Neutrophil (primary cell): Measurements from ENCODE around the gene NECTIN3.

Experiments used
- H3K27ac ChIP-seq: fragments of 200-600 bp; sonication (generic); 2 replicates; pipeline ENCODE4 v1.5.1; 2016; ENCODE audit warnings: mild to moderate bottlenecking, moderate library complexity
- H3K27me3 ChIP-seq: fragments of 200-600 bp; sonication (generic); 2 replicates; pipeline ENCODE4 v1.6.0; 2016; ENCODE audit warnings: mild to moderate bottlenecking
- H3K36me3 ChIP-seq: fragments of 200-600 bp; sonication (generic); 2 replicates; pipeline ENCODE4 v1.5.1; 2017
- H3K4me1 ChIP-seq, 2 experiments: fragments of 200-600 bp in 1 of 2; sonication (generic) in 1 of 2; 1 replicate in 1 of 2; 2 replicates in 1 of 2; pipeline versions ENCODE4 v1.5.1 to v1.6.1; 2013 to 2016; ENCODE audit warnings: low read depth in 1 of 2, low read length in 1 of 2, mild to moderate bottlenecking in 1 of 2, moderate library complexity in 1 of 2; ENCODE audit not compliant: control insufficient read depth in 1 of 2, insufficient read depth in 1 of 2
- H3K4me3 ChIP-seq, 2 experiments: fragments of 200-600 bp in 1 of 2; sonication (generic) in 1 of 2; 1 replicate in 1 of 2; 2 replicates in 1 of 2; pipeline ENCODE4 v1.5.1; 2013 to 2016; ENCODE audit warnings: low read depth in 1 of 2, low read length in 1 of 2, mild to moderate bottlenecking in 1 of 2, moderate library complexity in 1 of 2
- H3K9me3 ChIP-seq: fragments of 200-600 bp; sonication (generic); 2 replicates; pipeline ENCODE4 v1.5.1; 2016
- CTCF ChIP-seq: fragments of 200-600 bp; sonication (generic); IDR thresholded peaks from 2 replicates; pipeline ENCODE4 v1.5.1; 2016; ENCODE audit warnings: antibody characterized with exemption

NECTIN3 gene

GRCh38 chr3:111237946-111238345 is 166.3 kb downstream of the NECTIN3 start:
- TF ChIP-seq CTCF = no peak
- no peak overlapping the region for H3K27ac ChIP-seq

GRCh38 chr3:111238885-111239284 is 167.3 kb downstream of the NECTIN3 start:
- Histone ChIP-seq H3K27ac (no peak overlapping the region), H3K4me3 (no peak overlapping the region), H3K36me3 (no peaks in the 10 kb centered on the region), H3K4me1 (no peaks in the 10 kb centered on the region), H3K27me3 (no peaks in the 10 kb centered on the region), H3K9me3 (no peaks in the 10 kb centered on the region)
- TF ChIP-seq CTCF = no peak

More at GRCh38 chr3:111237946-111238345, 166.3 kb downstream of the NECTIN3 start:
- no peaks in the 10 kb centered on the region for H3K36me3 ChIP-seq
- H3K4me1 ChIP-seq = no peaks in the 10 kb centered on the region
- no peaks in the 10 kb centered on the region for H3K27me3 ChIP-seq
- H3K9me3 ChIP-seq = no peaks in the 10 kb centered on the region
- no peak overlapping the region for H3K4me3 ChIP-seq

- Histone ChIP-seq H3K9me3 (no peaks in the 10 kb centered on the region), H3K4me3 (no peak overlapping the region), H3K27me3 (no peaks in the 10 kb centered on the region), H3K36me3 (no peaks in the 10 kb centered on the region), H3K4me1 (no peaks in the 10 kb centered on the region), H3K27ac (no peak overlapping the region)
- TF ChIP-seq CTCF = no peak
Observed at GRCh38 chr3:111241960-111242359, 170.3 kb downstream of the NECTIN3 start.
